ENCODE data around the gene CPEB4. TPM values are rescaled to one million over a fixed set of nuclear protein-coding genes. Genes with fewer than 3 reads are reported as not detected.

CPEB4 gene
- total and polyA plus RNA-seq, 10 of the 15 experiments (the other 5 are each of a cell fraction or from before 2014, with no cell fraction given): 6.9 to 33.1 (median 20.4) TPM

DNA sequence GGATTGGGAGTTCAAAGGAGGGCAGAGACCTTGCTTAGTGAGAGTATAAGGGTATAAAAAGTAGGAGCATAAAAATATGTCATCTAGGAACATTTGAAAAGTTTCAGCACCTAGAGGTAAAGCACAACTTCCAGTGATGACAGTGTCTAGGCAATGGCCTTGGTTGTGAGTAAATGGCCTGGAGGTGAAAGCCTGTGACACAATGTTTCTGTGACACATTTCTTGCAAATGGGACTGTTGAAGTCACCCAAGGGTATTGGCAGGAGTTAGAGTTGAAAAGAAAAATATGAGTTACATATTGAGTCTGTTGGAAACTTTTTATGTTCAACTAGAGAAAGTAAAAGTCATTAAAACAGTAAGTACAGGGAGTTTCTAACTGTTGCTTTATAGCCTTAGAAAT lies 115.6 kb downstream of the CPEB4 start:
- Histone ChIP-seq H3K9me3 (replicated peaks; ENCODE audit: control insufficient read depth, insufficient read depth, low read length) (no peaks in the 10 kb centered on the region), H2AFZ (ENCODE audit: control insufficient read depth, low read depth, low read length) (no peak overlapping the region), H3K4me1 (ENCODE audit: control insufficient read depth, insufficient read depth, low read length) (no peaks in the 10 kb centered on the region), H3K27me3 (replicated peaks in 1 of 2; ENCODE audit: control insufficient read depth in 2 of 2, insufficient read depth in 2 of 2, low read length in 1 of 2) (peaks cover 0 to 2% of the 10 kb centered on the region in 2 experiments; a peak in 1 of 4 replicates), H3K9ac (ENCODE audit: control insufficient read depth, insufficient read depth, low read length) (no peak overlapping the region), H3K4me3 (no peak overlapping the region), H3K79me2 (ENCODE audit: control insufficient read depth, insufficient read depth, low read length) (no peaks in the 10 kb centered on the region), H3K27ac (ENCODE audit: control insufficient read depth, insufficient read depth) (no peak overlapping the region), H3K4me2 (ENCODE audit: control insufficient read depth, insufficient read depth) (no peak overlapping the region), H3K36me3 (ENCODE audit: control insufficient read depth in 2 of 2, insufficient read depth in 2 of 2, low read length in 1 of 2) (no peaks in the 10 kb centered on the region), H4K20me1 (ENCODE audit: control insufficient read depth, insufficient read depth) (no peaks in the 10 kb centered on the region)
- no peak for DNase-seq (ENCODE audit: low read depth, low spot score)
- TF ChIP-seq CBX3 (IDR thresholded peaks at IDR 0.05; ENCODE audit: borderline replicate concordance, low read depth) (no peak), MEF2A (IDR thresholded peaks at IDR 0.05; ENCODE audit: insufficient read depth, low read depth, low read length) (no peak), EZH2 (IDR thresholded peaks at IDR 0.05; ENCODE audit: borderline replicate concordance, control insufficient read depth, low read depth, low read length) (no peak), MYB (IDR thresholded peaks at IDR 0.05; ENCODE audit: borderline replicate concordance, low read depth, low read length) (no peak), PAX5 (IDR thresholded peaks at IDR 0.05; ENCODE audit: borderline replicate concordance, low read depth, low read length) (no peak), RFX5 (IDR thresholded peaks at IDR 0.05; ENCODE audit: low read depth, low read length) (no peak), NR2C2 (IDR thresholded peaks at IDR 0.05; ENCODE audit: borderline replicate concordance, control insufficient read depth, insufficient read length, low read depth) (no peak)
- TF ChIP-seq, protein P1, sequence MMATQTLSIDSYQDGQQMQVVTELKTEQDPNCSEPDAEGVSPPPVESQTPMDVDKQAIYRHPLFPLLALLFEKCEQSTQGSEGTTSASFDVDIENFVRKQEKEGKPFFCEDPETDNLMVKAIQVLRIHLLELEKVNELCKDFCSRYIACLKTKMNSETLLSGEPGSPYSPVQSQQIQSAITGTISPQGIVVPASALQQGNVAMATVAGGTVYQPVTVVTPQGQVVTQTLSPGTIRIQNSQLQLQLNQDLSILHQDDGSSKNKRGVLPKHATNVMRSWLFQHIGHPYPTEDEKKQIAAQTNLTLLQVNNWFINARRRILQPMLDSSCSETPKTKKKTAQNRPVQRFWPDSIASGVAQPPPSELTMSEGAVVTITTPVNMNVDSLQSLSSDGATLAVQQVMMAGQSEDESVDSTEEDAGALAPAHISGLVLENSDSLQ (IDR thresholded peaks at IDR 0.05): no peak
- RAD21 ChIA-PET (ENCODE audit: unreplicated experiment): no interaction called here
- intact Hi-C loops (cut with micrococcal nuclease; ENCODE audit: unreplicated experiment) (no loop called here), in situ Hi-C loops (cut with MboI) (no loop called here)
- BruUV-seq (replicated peaks): no TSS peak
- ATAC-seq: peak; percentile 59
- SMC1A ChIA-PET (ENCODE audit: uncharacterized antibody, unreplicated experiment): no interaction called here
- CTCF ChIA-PET: interaction anchor here (1.2 kb wide), 1 partner anchor 385 kb away, joined by 4 read pairs; no protein-coding TSS in a partner anchor
- FAIRE-seq: no peak
- POLR2A ChIA-PET: no interaction called here
